Subcutaneous adipose tissue (tissue), 4 donors: Measurements from ENCODE around the gene R3HDM2. TPM values are rescaled to one million over a fixed set of nuclear protein-coding genes. Genes with fewer than 3 reads are reported as not detected.

Experiments used
- CTCF ChIP-seq: fragments of 450-650 bp; IDR thresholded peaks from one replicate; pipeline ENCODE4 v1.5.1; 2016; ENCODE audit warnings: low read depth, mild to moderate bottlenecking, control low read depth, antibody characterized with exemption, moderate library complexity
- total RNA-seq, 4 donors: library from RNA; depleted of rRNA; stranded (reverse); fragments of >200 nt; gene quantifications; one replicate each; pipeline ENCODE4 v1.1.0, GENCODE V29; 2016

Gene R3HDM2
- total RNA-seq = 10 to 100 TPM; 48.2 to 51.2 (median 48.7) TPM

GRCh38 chr12:57430931-57431566 is at the start of gene R3HDM2:
R3HDM2 (minus strand) TSS chr12:57431043; CDS start chr12:57310428, 120,615 bp downstream.
- no peak for TF ChIP-seq CTCF

- no peak for TF ChIP-seq CTCF
These were observed 48.7 kb upstream of the R3HDM2 start, which contains the start of gene ARHGAP9 for GRCh38 chr12:57479376-57480115. ARHGAP9 (minus strand) TSS chr12:57479866; CDS start chr12:57479406, 460 bp downstream.

- TF ChIP-seq CTCF = no peak
These were observed 48.2 kb upstream of the R3HDM2 start for GRCh38 chr12:57479043-57479375.

GRCh38 chr12:57477710-57478681 is 47.2 kb upstream of the R3HDM2 start:
- TF ChIP-seq CTCF = no peak

GRCh38 chr12:57476993-57477709 is 46.3 kb upstream of the R3HDM2 start:
- no peak for TF ChIP-seq CTCF

- TF ChIP-seq CTCF = no peak
These were observed 45.5 kb upstream of the R3HDM2 start for GRCh38 chr12:57476162-57476992.
